ENCODE measurements around the gene GNG4. TPM values are rescaled to one million over a fixed set of nuclear protein-coding genes. Genes with fewer than 3 reads are reported as not detected.

The GNG4 gene
- total RNA-seq, 1 experiment from 2014 or later, result 34.4 TPM

GRCh38 chr1:235624721-235625333, 24.8 kb downstream of the GNG4 start:
- H2BK15ac ChIP-seq (ENCODE audit: low read depth, low read length), result no peak overlapping the region
- peak overlapping the region; percentile 53; the same call in 1 of the 2 replicates for H3K14ac ChIP-seq (ENCODE audit: insufficient read depth, low read length)
- H2AK5ac ChIP-seq (ENCODE audit: insufficient read length, low read length), result no peak overlapping the region
- no peak overlapping the region for H2BK120ac ChIP-seq (ENCODE audit: low read depth, low read length, poor library complexity, severe bottlenecking)
- no peak overlapping the region for H4K8ac ChIP-seq (replicated peaks; ENCODE audit: insufficient read length, low read depth, low read length)
- H4K91ac ChIP-seq (ENCODE audit: insufficient read length, low read depth, low read length), result no peak overlapping the region
- no peak overlapping the region for H2BK20ac ChIP-seq (ENCODE audit: low read depth, low read length, poor library complexity, severe bottlenecking)
- no peaks in the 10 kb centered on the region for H4K20me1 ChIP-seq (ENCODE audit: control insufficient read depth, insufficient read depth, insufficient read length)
- H3K4me3 Mint-ChIP-seq, result no peak overlapping the region
- H3K27me3 Mint-ChIP-seq (ENCODE audit: low read depth), result no peaks in the 10 kb centered on the region
- peaks cover 27% of the 10 kb centered on the region in 2 experiments for H3K4me1 Mint-ChIP-seq
- H3K9ac ChIP-seq (ENCODE audit: extremely low read depth, insufficient read length, low read length), result no peak overlapping the region
- no peak overlapping the region for H3K18ac ChIP-seq (ENCODE audit: insufficient read length, low read depth, low read length)
- H3K4ac ChIP-seq (ENCODE audit: low read depth, low read length), result no peak overlapping the region
- no peak overlapping the region for H3K27ac Mint-ChIP-seq
- no peaks in the 10 kb centered on the region for H3K27me3 ChIP-seq (ENCODE audit: insufficient read depth, low read length)
- no peak overlapping the region for H2AFZ ChIP-seq (ENCODE audit: low read length)
- H2BK5ac ChIP-seq (ENCODE audit: insufficient read length, low read length), result no peak overlapping the region
- no peak overlapping the region for H3K27ac ChIP-seq (ENCODE audit: insufficient read length, low read depth, low read length)
- no peaks in the 10 kb centered on the region for H3K9me3 Mint-ChIP-seq
- H3K4me1 ChIP-seq (ENCODE audit: insufficient read depth, low read length), result peaks cover 19% of the 10 kb centered on the region
- no peak overlapping the region for H4K5ac ChIP-seq (ENCODE audit: insufficient read length, low read depth, low read length)
- no peak overlapping the region for H2BK12ac ChIP-seq (ENCODE audit: insufficient read length, low read depth, low read length)
- TF ChIP-seq CTCF (conservative IDR thresholded peaks at IDR 0.05), result no peak
- H3K4me2 ChIP-seq (ENCODE audit: insufficient read depth, insufficient read length, low read length), result no peak overlapping the region
- peaks cover 0 to 5% (median 0%) of the 10 kb centered on the region in 3 experiments; a peak in 1 of 7 replicates for H3K36me3 Mint-ChIP-seq (ENCODE audit: insufficient read depth in 1 of 3, low read depth in 3 of 3)
- no peaks in the 10 kb centered on the region for H3K23me2 ChIP-seq (ENCODE audit: insufficient read length, low read depth, low read length, poor library complexity, severe bottlenecking)
- H3T11ph ChIP-seq (ENCODE audit: low read length), result no peak overlapping the region
- H3K9me3 ChIP-seq (ENCODE audit: control insufficient read depth, low read depth, low read length), result no peaks in the 10 kb centered on the region
- H3K23ac ChIP-seq (ENCODE audit: insufficient read length, low read depth, low read length), result no peak overlapping the region
- H3K79me2 ChIP-seq (ENCODE audit: insufficient read depth, low read length), result peaks cover 5% of the 10 kb centered on the region; the same call in 1 of the 2 replicates
- DNase-seq, result no peak
- no peak overlapping the region for H3K56ac ChIP-seq (ENCODE audit: insufficient read length, low read depth, low read length)
- H3K79me1 ChIP-seq (ENCODE audit: insufficient read depth, low read depth, low read length, poor library complexity, severe bottlenecking), result peaks cover 7% of the 10 kb centered on the region
- no CpG with 5 or more reads among the region's 8 CpGs for WGBS (ENCODE audit: extremely low coverage, insufficient read length, low lambda C conversion rate)
